Activated CD8-positive, alpha-beta memory T cell treated with anti-CD3 and anti-CD28 coated beads, Interleukin-2, amount 50 U/mL, for 24 hours (primary cell): Measurements from ENCODE around the gene ARHGAP42.
"Not testable (repeated sequence)": the region's sequence is repeated elsewhere in the genome, so short reads cannot be mapped to it uniquely, and the experiment has no call there.

ENCODE experiments used
- DNase-seq: peaks from one replicate; pipeline ENCODE4 v3.0.0-alpha.2; 2020; ENCODE audit errors: extremely low read depth

The ARHGAP42 gene

DNA sequence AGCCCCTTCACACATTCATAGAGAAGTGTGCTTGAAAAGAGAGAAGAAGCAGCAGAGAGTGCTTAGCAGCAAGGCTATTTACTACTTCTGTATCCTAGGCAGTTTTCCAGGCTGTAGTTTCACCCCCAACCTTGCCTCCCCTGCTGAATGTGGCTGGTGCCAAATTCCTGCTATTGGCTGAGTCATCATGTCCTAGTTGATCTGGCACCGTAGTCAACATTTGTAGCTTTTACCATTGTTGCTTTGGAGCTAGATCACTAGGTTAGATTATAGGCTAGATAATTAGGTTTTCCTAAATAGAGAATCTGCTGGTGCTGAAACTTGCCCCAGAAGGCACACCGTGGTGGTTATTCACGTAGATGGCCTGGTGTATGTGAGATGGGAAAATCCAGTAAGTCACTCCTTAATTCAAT is 32.7 kb downstream of the ARHGAP42 start:
- no peak for DNase-seq

DNA sequence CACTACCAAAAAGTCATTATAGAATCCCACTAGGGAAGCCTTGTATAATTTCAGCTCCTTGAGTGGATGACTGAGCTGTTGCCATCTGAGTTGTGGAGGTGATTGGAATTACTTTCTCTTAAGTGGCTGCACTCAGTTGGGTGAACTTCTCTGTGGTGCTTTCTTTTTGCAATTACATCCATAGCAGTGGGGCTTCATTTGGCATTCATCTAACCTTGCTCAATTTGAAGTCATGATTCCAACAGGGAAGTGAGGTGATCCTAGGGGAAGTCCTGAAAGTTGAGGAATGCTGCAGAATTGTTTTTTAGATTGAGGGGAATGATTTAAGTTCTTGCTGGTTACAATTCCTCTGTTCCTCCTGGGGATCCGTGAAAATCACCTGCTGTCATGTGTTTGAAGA is 39.6 kb downstream of the ARHGAP42 start:
- no peak for DNase-seq

DNA sequence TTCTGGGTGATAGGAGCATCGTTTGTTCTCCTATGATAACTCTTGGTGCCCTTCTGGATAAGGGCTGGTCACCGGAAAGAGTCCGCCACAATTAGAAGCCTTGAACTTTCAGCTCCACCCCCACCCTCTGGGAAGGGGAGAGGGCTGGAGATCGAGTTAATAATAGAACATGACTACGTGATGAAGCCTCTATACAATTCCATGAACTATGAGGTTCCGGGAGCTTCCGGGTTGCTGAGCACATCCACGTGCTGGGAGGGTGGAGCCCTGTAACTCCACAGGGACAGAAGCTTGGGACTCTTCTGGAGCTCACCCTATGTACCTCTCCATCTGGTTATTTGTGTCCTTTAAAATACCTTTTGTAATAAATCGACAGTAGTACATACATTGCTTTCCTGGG is 40.3 kb downstream of the ARHGAP42 start:
- DNase-seq: no peak

DNA sequence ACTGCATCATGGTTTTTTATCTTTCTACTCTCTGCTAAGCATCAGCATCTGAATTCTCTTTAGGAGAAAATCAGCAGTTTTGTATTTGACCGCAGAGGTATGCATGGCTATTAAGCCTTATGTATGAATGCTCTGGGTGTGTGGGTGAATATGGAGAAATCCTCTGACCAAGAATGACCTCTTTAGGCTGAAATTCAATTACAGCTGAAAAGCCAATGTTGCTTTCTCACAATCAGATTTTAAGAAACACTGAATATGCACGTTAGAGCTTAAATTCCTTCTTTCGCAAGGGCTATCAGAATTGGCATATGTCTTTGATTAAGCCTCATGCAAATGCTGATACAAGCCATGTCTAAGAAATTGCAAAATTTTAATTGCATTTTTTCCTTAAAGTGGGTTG is 43.2 kb downstream of the ARHGAP42 start:
- no peak for DNase-seq

DNA sequence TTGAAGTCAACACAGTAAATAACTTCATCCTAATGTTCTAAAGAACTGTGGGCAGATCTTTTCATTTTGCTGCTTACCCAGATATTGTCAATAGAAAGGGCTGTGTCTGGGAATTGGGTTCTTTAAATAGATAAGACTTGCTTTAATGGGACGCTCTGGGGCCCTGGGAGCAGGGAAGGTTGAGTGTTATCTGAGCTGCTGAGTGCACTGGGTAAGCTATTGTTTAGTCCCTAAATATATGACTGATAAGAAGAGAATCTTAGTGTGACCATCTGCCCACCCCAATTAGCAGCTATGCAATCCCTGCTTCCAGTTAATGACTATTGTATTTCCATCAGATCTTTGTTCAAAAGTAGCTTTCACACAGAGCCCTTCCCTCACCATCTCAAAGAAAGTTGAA is 44.4 kb downstream of the ARHGAP42 start:
- DNase-seq: no peak

DNA sequence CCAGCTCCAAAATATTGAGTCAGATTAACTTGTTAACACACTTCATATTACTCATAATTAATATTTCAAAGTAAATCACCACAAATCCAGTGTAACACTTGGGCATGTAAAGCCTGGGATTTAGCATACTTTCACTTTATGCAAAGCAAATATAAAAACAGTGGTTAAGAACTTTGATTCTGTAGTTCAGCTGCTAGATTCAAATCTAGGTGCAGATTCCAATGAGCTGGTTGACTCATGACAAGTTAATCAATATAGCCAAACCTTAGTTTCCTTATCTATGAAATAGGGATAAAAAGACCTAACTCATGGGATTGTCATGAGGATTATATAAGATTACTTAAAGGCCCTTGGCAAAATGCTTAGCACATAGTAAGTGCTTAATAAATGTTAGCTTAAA is 45.9 kb downstream of the ARHGAP42 start:
- no peak for DNase-seq

DNA sequence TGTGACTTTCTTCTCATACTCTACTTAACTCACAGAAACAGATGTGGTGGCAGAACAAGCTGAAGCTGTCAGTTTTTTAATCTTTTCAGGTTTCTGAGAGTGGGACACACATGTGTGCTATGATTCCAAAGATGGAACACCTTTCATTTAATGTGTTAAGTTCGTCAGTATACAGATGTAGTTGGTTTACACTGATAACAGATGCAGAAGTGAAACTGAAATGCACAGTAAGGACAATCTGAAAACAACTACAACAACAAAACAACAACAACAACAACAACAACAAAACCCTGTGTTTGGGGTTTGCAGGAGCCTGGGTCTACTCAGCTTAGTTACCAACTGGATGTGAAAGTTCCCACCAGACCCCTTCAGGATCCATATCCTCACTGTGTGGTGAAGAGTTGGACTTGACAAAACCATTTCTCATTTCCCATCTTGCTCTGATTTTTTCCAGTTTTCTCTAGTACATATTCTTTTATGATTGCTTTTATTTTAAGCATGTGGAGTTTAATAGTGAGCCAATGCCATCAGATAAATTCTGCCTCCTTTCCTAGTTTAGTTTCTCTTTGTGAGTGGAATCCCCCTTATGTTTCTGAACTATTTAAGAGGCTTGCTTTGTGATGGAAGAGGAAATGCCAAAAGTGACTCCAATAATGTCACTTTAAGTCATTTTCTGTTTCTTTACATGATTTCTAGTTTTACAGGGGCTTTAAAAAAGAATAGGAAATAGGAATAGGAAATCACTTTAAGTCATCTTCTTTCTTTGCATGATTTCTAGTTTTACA is 47.8 kb downstream of the ARHGAP42 start:
- no peak for DNase-seq

DNA sequence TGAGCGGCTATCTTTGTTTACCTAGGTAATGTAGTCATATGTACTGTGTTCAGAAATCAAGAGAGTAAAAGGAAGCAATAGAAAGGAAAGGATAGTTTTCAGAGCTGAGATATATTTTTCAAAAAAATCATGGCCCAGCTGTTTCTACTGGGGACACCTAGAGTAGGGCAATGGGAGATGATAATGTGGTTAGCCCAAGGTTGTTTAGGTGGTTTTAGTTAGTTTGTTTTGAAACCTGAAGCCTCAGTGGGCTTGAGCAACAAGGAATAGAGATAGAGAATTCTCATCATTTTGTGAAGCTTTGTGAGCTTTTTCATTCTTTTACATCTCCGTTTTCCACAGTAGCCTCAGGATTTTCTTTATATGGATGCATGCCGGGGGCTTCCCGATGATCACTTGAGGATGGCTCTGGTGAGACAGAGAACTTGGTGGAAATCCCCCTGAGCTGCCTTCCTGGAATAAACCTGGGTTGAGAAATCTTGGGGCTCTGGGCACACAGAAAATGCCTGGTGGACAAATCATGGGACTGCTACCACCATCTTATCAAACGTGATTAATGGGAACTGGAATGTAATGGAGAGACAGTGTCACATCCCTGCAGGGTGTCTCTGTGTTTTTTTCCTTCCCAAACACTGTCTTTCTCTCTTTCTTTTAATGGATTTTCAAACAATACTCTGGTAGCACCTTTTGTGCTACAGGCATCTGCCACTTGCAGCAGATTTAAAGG is 49.0 kb downstream of the ARHGAP42 start:
- no peak for DNase-seq

DNA sequence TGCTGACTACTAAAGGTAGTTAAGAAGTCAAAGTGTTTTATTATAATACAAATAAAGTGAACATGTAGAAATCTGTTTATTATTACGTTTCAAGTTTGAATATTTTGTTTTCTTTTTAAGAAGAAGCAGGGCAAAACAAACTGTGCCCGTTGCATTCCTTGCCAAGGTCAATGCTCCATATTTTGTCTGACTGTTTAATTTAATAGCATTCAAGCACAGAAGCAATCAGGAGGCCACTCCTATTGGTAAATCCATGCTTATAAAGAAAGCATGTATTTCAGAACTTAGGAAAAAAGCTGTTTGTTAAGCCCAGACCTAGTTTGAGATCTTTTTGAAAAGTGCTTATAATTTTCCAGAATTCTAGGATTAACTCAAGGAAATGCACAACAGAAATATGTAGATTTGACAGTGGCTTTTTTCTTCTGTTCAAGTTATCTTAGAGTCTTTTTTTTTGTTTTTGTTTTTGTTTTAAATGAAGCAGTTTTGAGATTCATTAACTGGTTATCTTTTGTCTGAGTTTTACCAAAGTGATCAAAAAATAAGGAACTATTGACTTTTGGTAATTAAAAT is 51.7 kb downstream of the ARHGAP42 start:
- no peak for DNase-seq

DNA sequence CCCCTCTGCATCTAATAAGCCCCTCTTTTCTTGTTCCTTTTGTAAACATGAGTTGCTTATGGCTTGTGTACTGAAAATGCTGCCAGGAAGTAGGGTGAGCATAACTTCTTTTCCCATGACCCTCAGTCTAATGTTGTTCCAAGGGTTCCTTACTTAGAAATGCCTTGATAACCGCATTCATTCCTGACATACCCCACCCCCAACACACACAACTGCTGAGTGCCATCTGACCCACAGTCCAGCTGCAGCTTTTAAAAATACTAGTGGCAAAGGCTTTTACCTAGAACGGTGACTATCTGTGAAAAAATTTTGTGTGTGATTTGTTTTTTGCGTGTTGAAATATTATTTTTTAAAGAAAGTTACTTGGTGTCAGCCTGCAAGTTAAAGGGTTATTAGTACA is 52.6 kb downstream of the ARHGAP42 start:
- DNase-seq: no peak

DNA sequence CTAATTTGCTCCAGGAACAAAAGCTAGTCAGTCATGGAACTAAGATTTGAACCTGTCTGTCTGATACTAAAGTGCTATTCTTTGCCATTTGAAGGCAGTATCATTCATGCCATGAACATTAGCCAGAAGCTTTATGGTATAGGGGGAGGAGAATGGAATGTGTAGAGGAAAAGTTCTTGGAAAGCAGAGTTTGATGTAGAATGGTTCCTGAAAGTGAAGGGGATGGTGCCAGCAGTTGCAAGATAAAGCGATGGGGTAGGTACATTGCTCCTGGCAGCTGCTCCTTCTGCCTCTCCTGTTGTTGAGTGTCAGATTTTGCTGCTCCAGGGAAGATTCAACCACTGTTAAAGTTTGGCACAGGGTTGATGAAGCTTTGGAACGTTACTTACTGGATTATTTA is 53.4 kb downstream of the ARHGAP42 start:
- DNase-seq: no peak

DNA sequence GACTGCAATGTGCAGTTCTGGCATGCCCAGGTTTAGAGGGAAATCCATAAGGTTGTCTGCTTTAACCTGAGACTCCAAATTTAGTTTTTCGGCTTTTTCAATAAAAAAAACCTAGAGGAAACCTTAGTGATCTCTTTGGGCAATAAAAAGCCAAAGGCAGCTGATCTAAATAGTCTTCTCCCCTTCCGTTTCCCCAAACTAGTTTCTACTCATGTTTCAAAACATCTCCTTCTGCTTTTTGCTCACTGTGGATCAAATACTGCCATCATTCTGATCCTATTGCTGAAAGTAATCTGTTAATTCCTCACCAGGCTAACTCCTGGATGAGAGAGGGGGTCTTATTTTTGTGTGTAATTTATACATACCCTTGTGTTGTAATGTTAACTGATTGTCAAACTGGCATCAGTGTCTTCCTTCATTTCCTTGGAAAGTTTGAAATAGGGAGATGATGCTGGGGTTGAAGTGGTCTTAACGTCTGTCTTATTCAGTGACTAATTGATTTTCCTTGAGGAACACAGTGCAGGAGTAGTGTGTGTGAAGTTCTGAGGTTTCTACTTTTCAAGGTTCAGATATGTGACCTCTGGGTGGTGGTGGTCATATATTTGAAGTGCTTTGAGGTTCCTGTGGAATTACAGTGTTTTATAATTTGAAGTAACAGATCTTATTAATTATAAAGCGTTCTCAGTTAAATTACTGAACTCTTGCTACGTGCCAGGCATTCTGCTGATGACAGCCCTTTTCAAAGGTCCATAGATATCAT is 55.0 kb downstream of the ARHGAP42 start:
- DNase-seq: no peak

DNA sequence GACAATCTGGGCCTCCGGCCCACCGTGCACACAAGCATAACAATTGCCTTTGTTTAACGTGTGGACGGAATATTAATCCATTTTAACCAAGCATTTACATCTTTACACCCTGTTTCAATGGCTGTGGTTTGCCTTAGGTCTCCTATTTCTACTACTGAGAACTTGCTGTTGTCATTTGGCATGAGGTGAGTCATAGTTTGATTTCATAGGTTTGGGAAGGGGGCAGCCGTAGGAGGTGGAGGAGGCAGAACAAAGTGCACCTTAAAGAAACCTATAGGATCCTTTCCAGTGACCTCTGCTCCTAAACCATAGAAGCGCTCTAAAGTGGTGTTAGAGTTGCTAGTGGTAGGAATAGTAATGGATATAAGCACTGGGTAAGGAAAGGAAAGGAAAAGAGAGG is 59.4 kb downstream of the ARHGAP42 start:
- DNase-seq: no peak

DNA sequence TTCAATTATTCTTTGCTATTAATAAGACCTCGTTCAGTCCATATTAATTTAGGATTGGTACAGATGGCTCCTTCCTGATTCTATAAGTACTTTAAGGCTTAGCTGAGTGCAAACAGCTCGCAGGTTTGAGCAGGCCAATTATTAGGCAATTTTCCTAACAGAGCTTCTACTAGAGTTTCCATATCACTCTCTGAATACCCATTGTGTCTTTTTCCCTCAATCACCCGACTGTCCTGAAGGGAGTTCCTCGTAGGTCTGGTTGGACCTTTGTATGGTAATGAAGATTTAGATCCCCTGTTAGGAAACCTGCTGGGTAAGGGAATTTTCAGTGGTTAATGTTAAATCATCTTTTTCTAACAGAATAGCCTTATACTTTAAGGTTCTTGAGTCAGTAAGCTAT is 61.1 kb downstream of the ARHGAP42 start:
- DNase-seq: no peak

DNA sequence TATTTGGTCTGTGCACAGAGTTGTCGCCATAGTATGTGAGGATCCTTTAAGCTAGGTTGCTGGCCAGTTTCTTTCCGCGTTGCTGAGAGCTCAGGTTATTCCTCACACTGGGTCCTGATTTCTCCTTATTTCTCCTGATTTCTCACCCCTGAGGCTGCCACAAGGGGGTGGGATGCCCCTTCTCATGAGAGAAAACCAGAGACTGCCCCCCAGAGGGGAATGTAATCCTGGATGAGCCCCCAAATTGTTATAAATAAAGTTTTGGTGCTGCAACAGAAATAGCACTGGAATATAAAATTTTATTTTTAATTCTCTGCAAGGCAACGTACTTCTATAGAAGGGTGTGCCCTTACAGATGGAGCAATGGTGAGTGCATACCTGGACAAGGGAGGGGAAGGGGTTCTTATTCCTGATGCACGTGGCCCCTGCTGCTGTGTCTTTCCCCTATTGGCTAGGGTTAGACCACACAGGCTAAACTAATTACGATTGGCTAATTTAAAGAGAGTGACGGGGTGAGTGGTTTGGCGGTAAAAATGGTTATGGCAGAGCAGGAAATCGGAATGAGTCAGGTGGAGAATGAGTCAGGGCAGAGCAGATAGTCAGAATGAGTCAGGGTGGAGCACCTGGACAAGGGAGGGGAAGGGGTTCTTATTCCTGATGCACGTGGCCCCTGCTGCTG is 62.9 kb downstream of the ARHGAP42 start:
- DNase-seq: not testable (repeated sequence)

DNA sequence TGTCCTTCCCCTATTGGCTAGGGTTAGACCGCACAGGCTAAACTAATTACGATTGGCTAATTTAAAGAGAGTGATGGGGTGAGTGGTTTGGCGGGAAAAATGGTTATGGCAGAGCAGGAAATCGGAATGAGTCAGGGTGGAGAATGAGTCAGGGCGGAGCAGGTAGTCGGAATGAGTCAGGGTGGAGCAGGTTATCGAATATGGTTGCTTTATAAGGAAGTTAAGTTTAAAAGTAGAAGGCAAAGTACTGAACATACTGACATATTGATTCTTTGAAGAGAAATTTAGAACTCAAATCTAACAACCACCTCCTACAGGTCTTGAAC is 63.4 kb downstream of the ARHGAP42 start:
- DNase-seq: not testable (repeated sequence)

DNA sequence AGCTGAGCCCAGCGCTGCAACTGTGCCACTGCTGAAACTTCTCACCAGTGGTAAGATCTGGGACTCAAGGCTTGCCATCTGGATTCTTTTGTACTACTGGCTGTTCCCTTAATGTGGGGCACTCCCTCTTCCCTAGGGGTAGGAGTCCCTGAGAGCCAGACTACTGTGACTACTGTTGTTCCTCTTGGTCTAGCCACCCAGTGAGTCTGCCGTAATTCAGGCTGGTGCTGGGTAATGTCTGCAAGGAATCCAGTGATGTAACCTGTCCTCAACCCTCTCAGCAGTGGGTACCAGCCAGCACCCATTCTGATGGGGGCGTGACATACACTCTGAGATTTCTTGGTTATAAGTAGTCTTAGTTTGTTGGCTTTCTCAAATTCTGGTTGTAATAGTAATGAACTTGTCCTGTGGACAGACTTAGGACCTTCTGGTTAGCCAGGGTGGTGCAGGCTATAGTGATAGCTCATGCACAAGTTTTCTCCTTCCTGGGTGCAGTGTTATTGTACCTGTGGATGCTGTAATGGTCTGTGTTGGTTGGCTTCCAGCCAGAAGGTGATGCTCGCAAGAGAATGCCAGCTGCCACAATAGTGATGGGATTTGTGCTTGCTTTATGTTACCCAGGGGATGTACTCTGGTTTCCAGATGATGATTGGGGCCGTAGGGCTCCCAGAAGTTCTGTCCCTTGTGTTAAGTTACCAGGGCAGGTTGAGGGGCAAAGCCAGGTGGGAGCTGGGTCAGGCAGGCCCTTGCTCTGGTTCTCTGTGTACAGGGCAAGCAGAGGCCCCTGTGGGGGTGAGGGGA is 65.5 kb downstream of the ARHGAP42 start:
- no peak for DNase-seq

DNA sequence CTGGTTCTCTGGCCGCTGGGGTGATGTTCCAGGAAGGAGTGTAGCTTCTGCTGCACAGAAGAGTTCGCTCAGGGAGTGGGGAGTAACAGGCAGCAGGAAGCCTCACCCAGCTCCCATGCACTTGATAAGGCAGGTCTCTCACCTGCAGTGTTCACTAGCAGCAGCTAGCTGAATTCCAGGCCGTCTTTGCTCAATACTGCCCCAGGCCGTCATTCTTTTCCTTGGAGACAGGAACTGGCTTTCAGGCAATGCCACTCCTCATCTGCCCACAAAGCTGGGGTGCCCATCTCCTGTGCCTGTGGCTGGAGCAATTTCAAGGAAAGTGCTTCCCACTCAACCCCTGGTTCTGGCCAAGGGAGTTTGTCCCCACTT is 66.1 kb downstream of the ARHGAP42 start:
- DNase-seq: no peak

DNA sequence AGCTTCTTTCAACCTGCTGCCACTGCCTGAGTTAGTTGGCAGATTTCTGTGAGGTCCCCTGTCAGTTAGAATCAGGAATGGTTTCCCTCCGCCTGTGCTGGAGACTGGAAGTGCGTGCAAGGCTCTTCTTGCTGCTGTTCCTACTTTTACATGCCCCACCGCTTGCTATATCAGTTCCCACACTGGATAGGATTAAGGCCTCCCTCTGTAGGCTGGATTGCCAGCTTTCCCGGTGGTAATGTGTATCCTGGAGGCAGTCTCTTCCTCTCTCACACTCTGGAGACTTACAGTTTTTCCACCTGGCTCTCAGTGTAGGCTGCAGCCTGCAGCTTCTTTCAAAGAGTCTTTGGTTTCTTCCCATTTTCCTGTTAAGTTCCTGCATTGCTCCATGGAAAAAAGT is 66.5 kb downstream of the ARHGAP42 start:
- DNase-seq: no peak

DNA sequence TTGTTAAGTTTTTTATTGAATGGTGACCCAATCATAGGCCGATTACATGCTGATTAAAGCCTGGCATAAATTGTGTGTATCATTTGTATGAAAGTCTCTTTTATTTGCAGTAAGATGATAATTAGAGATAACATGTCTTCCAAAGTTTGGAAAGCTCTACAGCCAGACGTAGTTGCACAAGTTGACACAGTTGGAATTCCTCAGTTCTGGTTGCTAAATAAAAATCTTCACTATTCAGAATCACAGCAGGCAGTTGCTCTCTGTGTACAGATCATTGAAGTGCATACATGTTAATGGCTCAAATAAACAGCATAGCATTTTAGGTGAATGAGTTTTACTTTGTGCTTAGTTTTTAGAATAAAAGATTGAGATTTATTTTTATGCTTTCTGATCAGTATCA is 69.5 kb downstream of the ARHGAP42 start:
- no peak for DNase-seq

DNA sequence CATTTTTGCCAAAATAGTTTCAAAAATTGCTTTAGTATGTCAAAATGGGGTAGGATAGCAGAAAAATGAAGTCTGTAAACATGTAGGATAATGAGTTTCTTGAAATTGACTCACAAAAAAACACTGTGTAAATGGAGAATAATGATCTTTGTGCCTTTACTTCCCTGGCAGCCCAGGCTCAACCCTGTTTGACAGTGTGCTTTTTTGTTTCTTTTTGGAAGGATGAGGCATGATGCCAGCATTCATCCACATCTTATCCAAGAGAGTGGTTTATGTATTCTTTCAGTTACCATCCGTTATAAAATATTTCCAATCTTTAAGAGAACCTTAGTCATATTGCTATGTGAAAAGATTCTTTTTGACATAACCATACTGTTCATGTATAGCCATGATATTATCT is 70.6 kb downstream of the ARHGAP42 start:
- DNase-seq: no peak
